Aorta (tissue), 5 donors: ENCODE results near the gene COX10. TPM values are rescaled to one million over a fixed set of nuclear protein-coding genes. Genes with fewer than 3 reads are reported as not detected.
"Not testable (repeated sequence)": the region's sequence is repeated elsewhere in the genome, so short reads cannot be mapped to it uniquely, and the experiment has no call there.

ENCODE experiments used
- ATAC-seq: fragments of 200-7000 bp; cut with Tn5 transposase; one replicate; pipeline ENCODE4 v1.9.1; 2022; ENCODE audit warnings: moderate library complexity; ENCODE audit not compliant: low FRiP score
- DNase-seq, 2 donors: peaks; one replicate each; pipeline ENCODE4 v3.0.0-alpha.2; 2020
- H3K27ac ChIP-seq, 2 donors: one replicate each; pipeline ENCODE4 v1.5.1; 2013; ENCODE audit warnings: low read length in 2 of 2, mild to moderate bottlenecking in 2 of 2, moderate library complexity in 2 of 2, control low read depth in 1 of 2, inconsistent platforms in 1 of 2, low read depth in 1 of 2
- H3K27me3 ChIP-seq, 2 donors: one replicate each; pipeline ENCODE4 v1.6.1; 2013; ENCODE audit warnings: control low read depth in 1 of 2, low read length in 1 of 2, mild to moderate bottlenecking in 1 of 2, moderate library complexity in 1 of 2; ENCODE audit not compliant: insufficient read depth in 2 of 2, control insufficient read depth in 1 of 2
- H3K36me3 ChIP-seq, 2 donors: one replicate each; pipeline ENCODE4 v1.6.1; 2013; ENCODE audit warnings: control low read depth in 1 of 2, low read length in 1 of 2, mild to moderate bottlenecking in 1 of 2; ENCODE audit not compliant: insufficient read depth in 2 of 2, control insufficient read depth in 1 of 2
- H3K4me1 ChIP-seq, 2 donors: one replicate each; pipeline ENCODE4 v1.6.1; 2013; ENCODE audit warnings: low read length in 2 of 2, control low read depth in 1 of 2, mild to moderate bottlenecking in 1 of 2, moderate library complexity in 1 of 2; ENCODE audit not compliant: insufficient read depth in 2 of 2, control insufficient read depth in 1 of 2
- H3K4me3 ChIP-seq, 2 donors: one replicate each; pipeline ENCODE4 v1.5.1; 2013; ENCODE audit warnings: low read length in 2 of 2, control low read depth in 1 of 2, mild to moderate bottlenecking in 1 of 2
- H3K9me3 ChIP-seq: one replicate; pipeline ENCODE4 v1.6.1; 2013; ENCODE audit warnings: mild to moderate bottlenecking, low read length; ENCODE audit not compliant: control insufficient read depth
- WGBS, 2 donors: extraction: QIAGEN DNeasy Blood & Tissue Kit; methylation state at CpG; one replicate each; pipeline ENCODE4 v1.1.7; 2013; 5-methylcytosine and 5-hydroxymethylcytosine counted together
- intact Hi-C, 2 donors: fragments of 100-400 bp; cut with DNase I; formaldehyde crosslinking; loops; one replicate each; pipeline versions ENCODE4 v1.14.2 to v1.15.0; 2022
- polyA plus RNA-seq, 2 donors: library from polyadenylated mRNA; stranded (reverse); fragments of 200-250 nt; gene quantifications; one replicate each; pipeline ENCODE4 v1.2.3, GENCODE V29; 2013
- total RNA-seq, 2 donors: library from RNA; stranded (reverse); fragmentation: NEBNext Ultra II Directional; extraction: Animal tissue kit (Norgen Biotek cat#: 25700); gene quantifications; one replicate each; pipeline ENCODE4 v1.2.1, GENCODE V29; 2021
- donor health status: healthy with polysubstance abuse.
- donor health status: Bipolar disorder and iron deficiency.
- donor health status: DM: no; HTN: no; CAD: no.
- donor health status: DM: no; HTN: no; CAD: no.
- donor health status: DM: yes; HTN: yes; CAD: no.

COX10 gene
- total and polyA plus RNA-seq, 4 donors, result 2.5 to 9.9 (median 6.6) TPM

DNA sequence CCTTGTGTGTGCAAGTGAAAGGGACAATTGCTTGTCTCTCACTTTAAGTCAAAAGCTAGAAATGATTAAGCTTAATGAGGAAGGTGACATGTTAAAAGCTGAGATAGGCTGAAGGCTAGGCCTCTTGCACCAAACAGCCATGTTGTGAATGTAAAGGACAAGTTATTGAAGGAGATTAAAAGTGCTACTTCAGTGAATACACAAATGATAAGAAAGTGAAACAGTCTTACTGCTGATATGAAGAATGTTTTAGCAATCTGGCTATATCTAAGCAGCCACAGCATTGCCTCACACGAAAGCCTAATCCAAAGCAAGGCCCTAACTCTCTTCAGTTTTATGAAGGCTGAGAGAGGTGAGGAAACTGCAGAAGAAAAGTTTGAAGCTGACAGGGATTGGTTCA, 96.3 kb downstream of the COX10 start:
- WGBS, 2 donors, result 79 to 82% methylated on average over 1 of the region's 1 CpG
- H3K36me3 ChIP-seq, result no peaks in the 10 kb centered on the region
- H3K4me3 ChIP-seq, result no peak overlapping the region
- H3K9me3 ChIP-seq, result no peaks in the 10 kb centered on the region
- no peaks in the 10 kb centered on the region for H3K27me3 ChIP-seq
- H3K4me1 ChIP-seq, result no peaks in the 10 kb centered on the region
- no peak for DNase-seq
- no peak overlapping the region for H3K27ac ChIP-seq
- intact Hi-C loops, result no loop called here
- ATAC-seq, result no peak

DNA sequence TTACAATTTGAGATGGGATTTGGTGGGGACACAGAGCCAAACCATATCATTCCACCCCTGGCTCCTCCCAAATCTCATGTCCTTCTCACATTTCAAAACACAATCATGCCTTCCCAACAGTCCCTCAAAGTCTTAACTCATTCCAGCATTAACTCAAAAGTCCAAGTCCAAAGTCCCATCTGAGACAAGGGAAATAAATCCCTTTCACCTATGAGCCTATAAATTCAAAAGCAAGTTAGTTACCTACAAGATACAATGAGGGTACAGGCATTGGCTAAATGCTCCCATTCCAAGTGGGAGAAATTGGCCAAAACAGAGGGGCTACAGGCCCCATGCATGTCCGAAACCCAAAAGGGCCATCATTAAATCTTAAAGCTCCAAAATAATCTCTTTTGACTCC, 98.5 kb downstream of the COX10 start:
- WGBS, 2 donors, result 99 to 100% methylated on average over 1 of the region's 1 CpG
- DNase-seq, H3K36me3 ChIP-seq, ATAC-seq, H3K4me1 ChIP-seq, H3K27ac ChIP-seq, H3K4me3 ChIP-seq, intact Hi-C loops, H3K27me3 ChIP-seq, H3K9me3 ChIP-seq: not testable (repeated sequence)

DNA sequence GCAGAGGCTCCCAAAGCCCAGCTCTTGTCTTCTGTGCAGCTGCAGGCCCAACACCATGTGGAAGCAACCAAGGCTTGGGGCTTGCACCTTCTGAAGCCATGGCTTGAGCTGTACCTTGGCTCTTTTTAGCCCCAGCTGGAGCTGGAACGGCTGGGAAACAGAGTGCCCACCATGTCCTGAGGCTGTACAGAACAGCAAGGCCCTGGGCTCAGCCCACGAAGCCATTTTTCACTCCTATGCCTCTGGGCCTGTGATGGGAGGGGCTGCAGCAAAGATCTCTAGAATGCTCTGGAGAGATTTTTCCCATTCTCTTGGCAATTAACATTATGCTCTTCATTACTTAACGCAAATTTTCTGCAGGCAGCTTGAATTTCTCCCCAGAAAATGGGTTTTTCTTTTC, 99.3 kb downstream of the COX10 start:
- 98 to 100% methylated on average over 3 of the region's 3 CpGs for WGBS, 2 donors
- no peaks in the 10 kb centered on the region for H3K27me3 ChIP-seq
- no peak overlapping the region for H3K27ac ChIP-seq
- no peaks in the 10 kb centered on the region for H3K4me1 ChIP-seq
- intact Hi-C loops, result no loop called here
- H3K4me3 ChIP-seq, result no peak overlapping the region
- ATAC-seq (no peak), DNase-seq (no peak)
- H3K36me3 ChIP-seq, result no peaks in the 10 kb centered on the region
- H3K9me3 ChIP-seq, result no peaks in the 10 kb centered on the region

DNA sequence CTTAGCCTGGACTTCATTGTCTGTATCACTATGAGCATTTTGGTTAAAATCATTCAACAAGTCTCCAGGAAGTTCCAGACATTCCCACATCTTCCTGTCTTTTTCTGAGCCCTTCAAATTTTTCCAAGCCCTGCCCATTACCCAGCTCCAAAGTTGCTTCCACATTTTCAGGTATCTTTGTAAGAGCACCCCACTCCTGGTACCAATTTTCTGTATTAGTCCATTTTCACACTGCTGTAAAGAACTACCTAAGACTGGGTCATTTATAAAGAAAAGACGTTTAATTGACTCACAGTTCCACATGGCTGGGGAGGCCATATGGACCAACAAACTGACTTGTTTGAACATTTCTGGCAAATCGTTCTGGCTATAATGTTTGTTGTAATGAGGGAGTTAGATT, 100.0 kb downstream of the COX10 start:
- intact Hi-C loops, result no loop called here

DNA sequence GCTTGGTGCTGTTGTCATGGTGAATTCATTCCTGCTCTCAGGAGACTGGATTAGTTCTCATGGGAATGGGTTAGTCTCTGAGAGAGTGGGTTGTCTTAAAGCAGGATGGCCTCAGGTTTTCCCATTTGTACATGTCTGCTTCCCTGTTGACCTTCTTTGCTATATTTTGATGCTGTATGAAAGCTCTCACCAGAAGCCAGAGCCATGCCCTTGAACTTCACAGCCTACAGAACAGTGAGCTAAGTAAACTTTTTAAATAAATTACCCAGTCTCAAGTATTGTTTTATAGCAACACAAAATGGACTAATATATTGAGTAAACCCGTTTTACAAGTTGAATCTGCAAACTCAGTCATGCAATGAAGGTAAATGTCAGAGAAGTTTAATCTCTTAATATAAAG, 100.6 kb downstream of the COX10 start:
- Histone ChIP-seq H3K4me3 (no peak overlapping the region), H3K4me1 (no peaks in the 10 kb centered on the region), H3K27ac (no peak overlapping the region), H3K27me3 (no peaks in the 10 kb centered on the region), H3K9me3 (no peaks in the 10 kb centered on the region), H3K36me3 (no peaks in the 10 kb centered on the region)
- no peak for ATAC-seq
- 95 to 98% methylated on average over 1 of the region's 1 CpG for WGBS, 2 donors
- DNase-seq, result no peak
- intact Hi-C loops, result no loop called here

More for the DNA sequence above, 100.0 kb downstream of the COX10 start:
- Histone ChIP-seq H3K4me3 (no peak overlapping the region), H3K27ac (no peak overlapping the region), H3K4me1 (no peaks in the 10 kb centered on the region), H3K27me3 (no peaks in the 10 kb centered on the region), H3K36me3 (no peaks in the 10 kb centered on the region), H3K9me3 (no peaks in the 10 kb centered on the region)
- 87 to 94% methylated on average over 2 of the region's 2 CpGs for WGBS, 2 donors
- DNase-seq (no peak), ATAC-seq (no peak)

DNA sequence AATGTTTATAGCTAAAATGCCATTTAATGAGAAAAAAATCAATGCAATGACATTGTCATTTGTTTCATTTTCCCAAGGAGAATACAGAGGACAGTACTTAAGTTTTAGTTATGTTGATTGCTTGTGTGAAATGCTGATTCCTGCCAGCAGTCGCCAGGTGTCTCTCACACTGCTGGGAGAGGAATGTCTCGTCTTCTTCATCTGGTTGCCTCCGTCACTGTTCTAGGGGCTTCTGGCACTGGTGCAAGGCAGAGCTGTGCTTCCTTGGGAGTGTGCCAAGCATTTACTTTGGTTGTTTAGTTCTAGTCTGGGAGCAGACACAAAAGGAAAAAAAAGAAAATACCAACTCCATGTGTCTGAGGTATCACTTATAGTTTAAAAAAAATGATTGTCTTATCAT, 107.7 kb downstream of the COX10 start:
- H3K4me1 ChIP-seq, DNase-seq, H3K27me3 ChIP-seq, H3K27ac ChIP-seq, intact Hi-C loops, ATAC-seq, H3K9me3 ChIP-seq, H3K4me3 ChIP-seq, H3K36me3 ChIP-seq: not testable (repeated sequence)
- WGBS, 2 donors, result 84 to 97% methylated on average over 3 of the region's 3 CpGs

DNA sequence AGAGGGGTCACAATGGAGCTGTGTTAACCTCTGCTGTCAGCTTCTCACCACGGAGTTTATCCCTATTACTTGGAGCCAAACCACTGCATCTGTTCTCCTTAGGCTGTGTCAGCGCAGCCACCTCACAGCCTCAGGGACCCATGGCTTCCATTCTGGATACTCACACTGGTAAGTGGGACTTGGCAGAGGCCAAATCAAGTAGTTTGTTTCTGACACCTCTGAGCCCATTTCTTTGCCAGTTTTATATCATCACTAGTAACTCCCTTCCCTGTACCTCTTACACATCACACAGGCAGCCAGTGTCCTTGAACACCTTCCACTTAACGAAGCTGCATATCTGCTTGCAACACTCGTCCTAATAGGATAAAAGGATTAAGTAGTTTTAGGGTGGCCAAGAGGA, 108.5 kb downstream of the COX10 start:
- H3K4me3 ChIP-seq, H3K27me3 ChIP-seq, H3K36me3 ChIP-seq, DNase-seq, H3K4me1 ChIP-seq, ATAC-seq, H3K9me3 ChIP-seq, H3K27ac ChIP-seq, intact Hi-C loops: not testable (repeated sequence)
- WGBS, 2 donors, result 98% methylated on average over 1 of the region's 4 CpGs; no CpG with 5 or more reads in 1 of the 2 donors

DNA sequence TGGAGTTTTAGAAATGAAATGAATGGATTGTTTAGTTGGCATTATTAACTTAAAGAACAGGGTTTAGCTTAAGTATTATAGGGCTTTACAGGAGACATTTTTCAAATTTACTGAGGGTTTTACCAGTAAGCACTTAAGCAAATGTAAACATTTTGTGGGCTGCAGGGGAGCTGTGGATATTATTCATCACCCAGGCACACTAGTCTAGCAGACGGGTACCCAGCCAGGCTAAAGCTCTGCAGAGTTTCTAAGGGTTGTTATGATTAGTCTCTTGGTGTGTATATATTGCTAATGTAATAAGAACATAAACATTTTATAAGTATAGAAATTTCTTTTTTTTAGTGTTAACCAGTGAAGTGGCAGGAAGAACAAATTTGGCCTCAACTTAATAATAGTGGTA, 110.6 kb downstream of the COX10 start:
- no CpG with 5 or more reads among the region's 1 CpG for WGBS, 2 donors
- H3K27me3 ChIP-seq, ATAC-seq, H3K36me3 ChIP-seq, H3K9me3 ChIP-seq, H3K4me1 ChIP-seq, H3K4me3 ChIP-seq, H3K27ac ChIP-seq, DNase-seq, intact Hi-C loops: not testable (repeated sequence)

DNA sequence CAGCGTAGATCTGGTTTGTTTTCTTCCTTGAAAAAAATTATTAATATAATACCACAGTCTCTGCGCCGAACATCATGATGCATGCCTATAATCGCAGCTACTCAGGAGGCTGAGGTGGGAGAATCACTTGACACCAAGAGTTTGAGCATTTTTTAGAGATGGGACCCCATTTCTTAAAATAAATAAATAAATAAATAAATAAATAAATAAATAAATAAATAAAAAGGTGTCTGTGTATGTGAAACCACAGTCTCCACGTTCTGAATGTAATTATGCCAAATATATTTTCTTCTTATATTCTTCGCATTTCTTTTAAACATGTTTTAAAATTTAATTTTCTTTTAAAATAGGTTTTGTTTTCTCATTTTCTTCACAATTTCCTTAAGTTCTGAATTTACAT, 112.8 kb downstream of the COX10 start:
- intact Hi-C loops, H3K36me3 ChIP-seq, DNase-seq, H3K9me3 ChIP-seq, H3K4me3 ChIP-seq, H3K4me1 ChIP-seq, ATAC-seq, H3K27ac ChIP-seq, H3K27me3 ChIP-seq: not testable (repeated sequence)
- WGBS, 2 donors, result 94% methylated on average over 6 of the region's 6 CpGs
